ENCODE results near the gene G0S2. TPM values are rescaled to one million over a fixed set of nuclear protein-coding genes. Genes with fewer than 3 reads are reported as not detected.

G0S2 gene
- total RNA-seq, 1 experiment from 2014 or later, result 0.35 TPM

- Histone ChIP-seq H3K9ac (ENCODE audit: extremely low read depth, insufficient read length, low read length) (no peak overlapping the region), H2AK5ac (ENCODE audit: insufficient read length, low read length) (no peak overlapping the region), H4K5ac (ENCODE audit: insufficient read length, low read depth, low read length) (no peak overlapping the region), H4K91ac (ENCODE audit: insufficient read length, low read depth, low read length) (no peak overlapping the region), H4K8ac (replicated peaks; ENCODE audit: insufficient read length, low read depth, low read length) (no peak overlapping the region), H3T11ph (ENCODE audit: low read length) (no peak overlapping the region), H3K14ac (ENCODE audit: insufficient read depth, low read length) (no peak overlapping the region), H2BK5ac (ENCODE audit: insufficient read length, low read length) (no peak overlapping the region), H3K4me2 (ENCODE audit: insufficient read depth, insufficient read length, low read length) (no peak overlapping the region), H3K79me1 (ENCODE audit: insufficient read depth, low read depth, low read length, poor library complexity, severe bottlenecking) (no peaks in the 10 kb centered on the region), H3K18ac (ENCODE audit: insufficient read length, low read depth, low read length) (no peak overlapping the region), H3K23ac (ENCODE audit: insufficient read length, low read depth, low read length) (no peak overlapping the region), H2BK20ac (ENCODE audit: low read depth, low read length, poor library complexity, severe bottlenecking) (no peak overlapping the region), H4K20me1 (ENCODE audit: control insufficient read depth, insufficient read depth, insufficient read length) (no peaks in the 10 kb centered on the region), H3K27me3 (ENCODE audit: insufficient read depth, low read length) (no peaks in the 10 kb centered on the region), H2BK15ac (ENCODE audit: low read depth, low read length) (no peak overlapping the region), H3K9me3 (ENCODE audit: control insufficient read depth, low read depth, low read length) (no peaks in the 10 kb centered on the region), H3K4ac (ENCODE audit: low read depth, low read length) (no peak overlapping the region), H2BK120ac (ENCODE audit: low read depth, low read length, poor library complexity, severe bottlenecking) (no peak overlapping the region), H3K56ac (ENCODE audit: insufficient read length, low read depth, low read length) (no peak overlapping the region), H3K4me1 (ENCODE audit: insufficient read depth, low read length) (no peaks in the 10 kb centered on the region; the same call in 1 of the 2 replicates), H2AFZ (ENCODE audit: low read length) (no peak overlapping the region), H2BK12ac (ENCODE audit: insufficient read length, low read depth, low read length) (no peak overlapping the region), H3K23me2 (ENCODE audit: insufficient read length, low read depth, low read length, poor library complexity, severe bottlenecking) (no peaks in the 10 kb centered on the region), H3K27ac (ENCODE audit: insufficient read length, low read depth, low read length) (no peak overlapping the region), H3K79me2 (ENCODE audit: insufficient read depth, low read length) (no peaks in the 10 kb centered on the region)
- no peaks in the 10 kb centered on the region for H3K36me3 Mint-ChIP-seq (ENCODE audit: insufficient read depth in 1 of 3, low read depth in 3 of 3)
- H3K4me1 Mint-ChIP-seq, result peaks cover 34 to 37% of the 10 kb centered on the region in 2 experiments
- peaks cover 11% of the 10 kb centered on the region for H3K27me3 Mint-ChIP-seq (ENCODE audit: low read depth)
- TF ChIP-seq, protein P1, sequence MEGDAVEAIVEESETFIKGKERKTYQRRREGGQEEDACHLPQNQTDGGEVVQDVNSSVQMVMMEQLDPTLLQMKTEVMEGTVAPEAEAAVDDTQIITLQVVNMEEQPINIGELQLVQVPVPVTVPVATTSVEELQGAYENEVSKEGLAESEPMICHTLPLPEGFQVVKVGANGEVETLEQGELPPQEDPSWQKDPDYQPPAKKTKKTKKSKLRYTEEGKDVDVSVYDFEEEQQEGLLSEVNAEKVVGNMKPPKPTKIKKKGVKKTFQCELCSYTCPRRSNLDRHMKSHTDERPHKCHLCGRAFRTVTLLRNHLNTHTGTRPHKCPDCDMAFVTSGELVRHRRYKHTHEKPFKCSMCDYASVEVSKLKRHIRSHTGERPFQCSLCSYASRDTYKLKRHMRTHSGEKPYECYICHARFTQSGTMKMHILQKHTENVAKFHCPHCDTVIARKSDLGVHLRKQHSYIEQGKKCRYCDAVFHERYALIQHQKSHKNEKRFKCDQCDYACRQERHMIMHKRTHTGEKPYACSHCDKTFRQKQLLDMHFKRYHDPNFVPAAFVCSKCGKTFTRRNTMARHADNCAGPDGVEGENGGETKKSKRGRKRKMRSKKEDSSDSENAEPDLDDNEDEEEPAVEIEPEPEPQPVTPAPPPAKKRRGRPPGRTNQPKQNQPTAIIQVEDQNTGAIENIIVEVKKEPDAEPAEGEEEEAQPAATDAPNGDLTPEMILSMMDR (conservative IDR thresholded peaks at IDR 0.05), result peak; percentile 97
- H3K27ac Mint-ChIP-seq, result no peak overlapping the region
- no CpG with 5 or more reads among the region's 16 CpGs for WGBS (ENCODE audit: extremely low coverage, insufficient read length, low lambda C conversion rate)
- DNase-seq, result peak; percentile 94
- H3K9me3 Mint-ChIP-seq, result no peaks in the 10 kb centered on the region
- no peak overlapping the region; a peak in 1 of 5 replicates for H3K4me3 Mint-ChIP-seq
These were observed 47.4 kb upstream of the G0S2 start for GRCh38 chr1:209627732-209628196.
